Measurements from ENCODE around the gene SURF1. TPM values are rescaled to one million over a fixed set of nuclear protein-coding genes. Genes with fewer than 3 reads are reported as not detected.

Gene SURF1
- total and polyA plus RNA-seq, 9 of the 15 experiments (the other 6 are each of a cell fraction or from before 2014, with no cell fraction given) = 16.1 to 31.3 (median 20.9) TPM

DNA sequence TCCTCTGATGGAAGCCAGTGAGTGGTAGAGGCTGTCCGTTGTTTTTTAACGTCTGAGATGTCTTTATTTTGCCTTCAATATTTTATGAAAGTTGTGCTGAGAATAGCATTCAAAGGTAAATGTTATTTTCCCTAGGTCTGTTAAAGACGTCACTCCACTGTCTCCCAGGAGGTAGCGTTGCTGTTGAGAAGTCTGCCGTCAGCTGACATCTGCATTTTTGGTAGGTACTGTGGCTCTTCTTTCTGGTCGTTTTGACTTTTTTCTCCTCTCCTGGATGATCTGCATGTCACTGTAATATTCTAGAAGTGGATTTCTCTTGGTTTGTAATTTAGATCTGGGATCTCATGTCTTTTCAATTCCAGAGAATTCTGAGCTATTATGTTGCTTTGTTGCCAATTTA lies 46.7 kb downstream of the SURF1 start (continued):
- TF ChIP-seq, protein P1, sequence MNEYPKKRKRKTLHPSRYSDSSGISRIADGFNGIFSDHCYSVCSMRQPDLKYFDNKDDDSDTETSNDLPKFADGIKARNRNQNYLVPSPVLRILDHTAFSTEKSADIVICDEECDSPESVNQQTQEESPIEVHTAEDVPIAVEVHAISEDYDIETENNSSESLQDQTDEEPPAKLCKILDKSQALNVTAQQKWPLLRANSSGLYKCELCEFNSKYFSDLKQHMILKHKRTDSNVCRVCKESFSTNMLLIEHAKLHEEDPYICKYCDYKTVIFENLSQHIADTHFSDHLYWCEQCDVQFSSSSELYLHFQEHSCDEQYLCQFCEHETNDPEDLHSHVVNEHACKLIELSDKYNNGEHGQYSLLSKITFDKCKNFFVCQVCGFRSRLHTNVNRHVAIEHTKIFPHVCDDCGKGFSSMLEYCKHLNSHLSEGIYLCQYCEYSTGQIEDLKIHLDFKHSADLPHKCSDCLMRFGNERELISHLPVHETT (CRISPR knock-in tag; conservative IDR thresholded peaks at IDR 0.05 in 1 of 2, IDR thresholded peaks at IDR 0.05 in 1 of 2) = no peak
- TF ChIP-seq, protein P2, sequence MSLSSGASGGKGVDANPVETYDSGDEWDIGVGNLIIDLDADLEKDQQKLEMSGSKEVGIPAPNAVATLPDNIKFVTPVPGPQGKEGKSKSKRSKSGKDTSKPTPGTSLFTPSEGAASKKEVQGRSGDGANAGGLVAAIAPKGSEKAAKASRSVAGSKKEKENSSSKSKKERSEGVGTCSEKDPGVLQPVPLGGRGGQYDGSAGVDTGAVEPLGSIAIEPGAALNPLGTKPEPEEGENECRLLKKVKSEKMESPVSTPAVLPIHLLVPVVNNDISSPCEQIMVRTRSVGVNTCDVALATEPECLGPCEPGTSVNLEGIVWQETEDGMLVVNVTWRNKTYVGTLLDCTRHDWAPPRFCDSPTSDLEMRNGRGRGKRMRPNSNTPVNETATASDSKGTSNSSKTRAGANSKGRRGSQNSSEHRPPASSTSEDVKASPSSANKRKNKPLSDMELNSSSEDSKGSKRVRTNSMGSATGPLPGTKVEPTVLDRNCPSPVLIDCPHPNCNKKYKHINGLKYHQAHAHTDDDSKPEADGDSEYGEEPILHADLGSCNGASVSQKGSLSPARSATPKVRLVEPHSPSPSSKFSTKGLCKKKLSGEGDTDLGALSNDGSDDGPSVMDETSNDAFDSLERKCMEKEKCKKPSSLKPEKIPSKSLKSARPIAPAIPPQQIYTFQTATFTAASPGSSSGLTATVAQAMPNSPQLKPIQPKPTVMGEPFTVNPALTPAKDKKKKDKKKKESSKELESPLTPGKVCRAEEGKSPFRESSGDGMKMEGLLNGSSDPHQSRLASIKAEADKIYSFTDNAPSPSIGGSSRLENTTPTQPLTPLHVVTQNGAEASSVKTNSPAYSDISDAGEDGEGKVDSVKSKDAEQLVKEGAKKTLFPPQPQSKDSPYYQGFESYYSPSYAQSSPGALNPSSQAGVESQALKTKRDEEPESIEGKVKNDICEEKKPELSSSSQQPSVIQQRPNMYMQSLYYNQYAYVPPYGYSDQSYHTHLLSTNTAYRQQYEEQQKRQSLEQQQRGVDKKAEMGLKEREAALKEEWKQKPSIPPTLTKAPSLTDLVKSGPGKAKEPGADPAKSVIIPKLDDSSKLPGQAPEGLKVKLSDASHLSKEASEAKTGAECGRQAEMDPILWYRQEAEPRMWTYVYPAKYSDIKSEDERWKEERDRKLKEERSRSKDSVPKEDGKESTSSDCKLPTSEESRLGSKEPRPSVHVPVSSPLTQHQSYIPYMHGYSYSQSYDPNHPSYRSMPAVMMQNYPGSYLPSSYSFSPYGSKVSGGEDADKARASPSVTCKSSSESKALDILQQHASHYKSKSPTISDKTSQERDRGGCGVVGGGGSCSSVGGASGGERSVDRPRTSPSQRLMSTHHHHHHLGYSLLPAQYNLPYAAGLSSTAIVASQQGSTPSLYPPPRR (CRISPR knock-in tag; IDR thresholded peaks at IDR 0.05; ENCODE audit: borderline replicate concordance) = no peak
- TF ChIP-seq BRD4 (IDR thresholded peaks at IDR 0.05) = no peak
- TF ChIP-seq THRAP3 (IDR thresholded peaks at IDR 0.05; ENCODE audit: borderline replicate concordance) = no peak
- no peak for TF ChIP-seq ZSCAN32 (CRISPR knock-in tag; IDR thresholded peaks at IDR 0.05)
- no peak for TF ChIP-seq ZNF239 (CRISPR knock-in tag; IDR thresholded peaks at IDR 0.05)
- TF ChIP-seq TCF7L2 (IDR thresholded peaks at IDR 0.05; ENCODE audit: low read depth, low read length) = no peak
- TF ChIP-seq, protein P3, sequence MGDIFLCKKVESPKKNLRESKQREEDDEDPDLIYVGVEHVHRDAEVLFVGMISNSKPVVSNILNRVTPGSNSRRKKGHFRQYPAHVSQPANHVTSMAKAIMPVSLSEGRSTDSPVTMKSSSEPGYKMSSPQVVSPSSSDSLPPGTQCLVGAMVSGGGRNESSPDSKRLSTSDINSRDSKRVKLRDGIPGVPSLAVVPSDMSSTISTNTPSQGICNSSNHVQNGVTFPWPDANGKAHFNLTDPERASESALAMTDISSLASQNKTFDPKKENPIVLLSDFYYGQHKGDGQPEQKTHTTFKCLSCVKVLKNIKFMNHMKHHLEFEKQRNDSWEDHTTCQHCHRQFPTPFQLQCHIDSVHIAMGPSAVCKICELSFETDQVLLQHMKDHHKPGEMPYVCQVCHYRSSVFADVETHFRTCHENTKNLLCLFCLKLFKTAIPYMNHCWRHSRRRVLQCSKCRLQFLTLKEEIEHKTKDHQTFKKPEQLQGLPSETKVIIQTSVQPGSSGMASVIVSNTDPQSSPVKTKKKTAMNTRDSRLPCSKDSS (IDR thresholded peaks at IDR 0.05; ENCODE audit: low read depth, partially characterized antibody) = peak; percentile 43
- no peak for TF ChIP-seq KLF1 (tag; IDR thresholded peaks at IDR 0.05)
- TF ChIP-seq, protein P4, sequence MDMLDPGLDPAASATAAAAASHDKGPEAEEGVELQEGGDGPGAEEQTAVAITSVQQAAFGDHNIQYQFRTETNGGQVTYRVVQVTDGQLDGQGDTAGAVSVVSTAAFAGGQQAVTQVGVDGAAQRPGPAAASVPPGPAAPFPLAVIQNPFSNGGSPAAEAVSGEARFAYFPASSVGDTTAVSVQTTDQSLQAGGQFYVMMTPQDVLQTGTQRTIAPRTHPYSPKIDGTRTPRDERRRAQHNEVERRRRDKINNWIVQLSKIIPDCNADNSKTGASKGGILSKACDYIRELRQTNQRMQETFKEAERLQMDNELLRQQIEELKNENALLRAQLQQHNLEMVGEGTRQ (CRISPR knock-in tag; IDR thresholded peaks at IDR 0.05) = no peak
- no peak for TF ChIP-seq L3MBTL2 (IDR thresholded peaks at IDR 0.05)
- no peak for TF ChIP-seq SRF (CRISPR knock-in tag; IDR thresholded peaks at IDR 0.05)
- TF ChIP-seq JUND (IDR thresholded peaks at IDR 0.05; ENCODE audit: borderline replicate concordance, low read depth, low read length) = no peak
- TF ChIP-seq JUND (tag; IDR thresholded peaks at IDR 0.05; ENCODE audit: borderline replicate concordance, low read depth, low read length) = no peak
